ENCODE measurements around the gene SEL1L3. TPM values are rescaled to one million over a fixed set of nuclear protein-coding genes. Genes with fewer than 3 reads are reported as not detected.

The SEL1L3 gene
- total and polyA plus RNA-seq, 9 of the 15 experiments (the other 6 are each of a cell fraction or from before 2014, with no cell fraction given): 10.0 to 44.3 (median 21.6) TPM

DNA sequence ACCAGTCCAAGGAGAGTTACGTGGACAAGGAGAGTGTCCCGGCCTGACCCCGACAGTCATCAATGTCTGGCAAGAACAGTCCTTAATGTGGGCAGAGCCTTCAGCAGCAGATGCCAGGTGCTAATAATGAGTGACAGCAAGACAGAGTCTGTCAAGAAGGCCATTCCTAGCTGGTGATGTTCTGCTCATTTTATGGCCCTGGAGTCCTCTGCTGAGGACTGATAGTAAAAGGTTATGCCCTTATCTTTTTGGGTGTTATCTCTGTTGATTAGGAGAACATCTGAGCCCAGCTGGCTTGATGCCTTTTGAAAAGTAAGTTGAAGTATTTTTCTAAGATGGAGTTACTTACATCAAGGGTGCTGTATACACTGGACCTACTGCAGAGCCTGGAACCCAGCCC is 139.8 kb downstream of the SEL1L3 start (continued):
- TF ChIP-seq SAP30 (IDR thresholded peaks at IDR 0.05; ENCODE audit: borderline replicate concordance, insufficient read depth, low read depth, low read length, poor library complexity, severe bottlenecking) (no peak), SRSF3 (IDR thresholded peaks at IDR 0.05; ENCODE audit: insufficient read depth, low read length) (no peak), NR2F6 (CRISPR knock-in tag; IDR thresholded peaks at IDR 0.05) (no peak), DACH1 (IDR thresholded peaks at IDR 0.05; ENCODE audit: partially characterized antibody) (no peak), MXI1 (IDR thresholded peaks at IDR 0.05; ENCODE audit: low read depth, low read length) (no peak), STAT5B (CRISPR knock-in tag; IDR thresholded peaks at IDR 0.05) (no peak), CHCHD3 (CRISPR knock-in tag; IDR thresholded peaks at IDR 0.05) (no peak), FOS (IDR thresholded peaks at IDR 0.05; ENCODE audit: extremely low read depth, insufficient read length) (no peak), ETV1 (tag; conservative IDR thresholded peaks at IDR 0.05; ENCODE audit: low read depth) (no peak), RB1 (IDR thresholded peaks at IDR 0.05; ENCODE audit: low read depth) (no peak), PPARD (CRISPR knock-in tag; IDR thresholded peaks at IDR 0.05) (no peak), TEAD1 (CRISPR knock-in tag; IDR thresholded peaks at IDR 0.05) (peak in 1 of 2 experiments; percentile 82; a peak in 2 of 4 replicates), FOXJ2 (tag; IDR thresholded peaks at IDR 0.05) (0 out of 2 replicates have a peak, but pooled peaks have one; percentile 27), ZNF668 (CRISPR knock-in tag; IDR thresholded peaks at IDR 0.05) (no peak), KLF6 (CRISPR knock-in tag; IDR thresholded peaks at IDR 0.05; ENCODE audit: borderline replicate concordance) (peak; percentile 40; the same call in 1 of the 2 replicates), NR4A1 (CRISPR knock-in tag; IDR thresholded peaks at IDR 0.05) (no peak), NR4A1 (tag; IDR thresholded peaks at IDR 0.05) (no peak), TCF3 (CRISPR knock-in tag; IDR thresholded peaks at IDR 0.05) (peak; percentile 61), SMARCB1 (IDR thresholded peaks at IDR 0.05; ENCODE audit: insufficient read length, low read depth) (no peak), ARHGAP35 (IDR thresholded peaks at IDR 0.05; ENCODE audit: partially characterized antibody) (no peak), MTA2 (IDR thresholded peaks at IDR 0.05; ENCODE audit: low read depth) (peak; percentile 25; the same call in 1 of the 2 replicates), ELF4 (CRISPR knock-in tag; IDR thresholded peaks at IDR 0.05) (peak; percentile 13; the same call in 1 of the 2 replicates), MEF2D (tag; conservative IDR thresholded peaks at IDR 0.05; ENCODE audit: low read depth) (no peak)
- TF ChIP-seq, protein P1, sequence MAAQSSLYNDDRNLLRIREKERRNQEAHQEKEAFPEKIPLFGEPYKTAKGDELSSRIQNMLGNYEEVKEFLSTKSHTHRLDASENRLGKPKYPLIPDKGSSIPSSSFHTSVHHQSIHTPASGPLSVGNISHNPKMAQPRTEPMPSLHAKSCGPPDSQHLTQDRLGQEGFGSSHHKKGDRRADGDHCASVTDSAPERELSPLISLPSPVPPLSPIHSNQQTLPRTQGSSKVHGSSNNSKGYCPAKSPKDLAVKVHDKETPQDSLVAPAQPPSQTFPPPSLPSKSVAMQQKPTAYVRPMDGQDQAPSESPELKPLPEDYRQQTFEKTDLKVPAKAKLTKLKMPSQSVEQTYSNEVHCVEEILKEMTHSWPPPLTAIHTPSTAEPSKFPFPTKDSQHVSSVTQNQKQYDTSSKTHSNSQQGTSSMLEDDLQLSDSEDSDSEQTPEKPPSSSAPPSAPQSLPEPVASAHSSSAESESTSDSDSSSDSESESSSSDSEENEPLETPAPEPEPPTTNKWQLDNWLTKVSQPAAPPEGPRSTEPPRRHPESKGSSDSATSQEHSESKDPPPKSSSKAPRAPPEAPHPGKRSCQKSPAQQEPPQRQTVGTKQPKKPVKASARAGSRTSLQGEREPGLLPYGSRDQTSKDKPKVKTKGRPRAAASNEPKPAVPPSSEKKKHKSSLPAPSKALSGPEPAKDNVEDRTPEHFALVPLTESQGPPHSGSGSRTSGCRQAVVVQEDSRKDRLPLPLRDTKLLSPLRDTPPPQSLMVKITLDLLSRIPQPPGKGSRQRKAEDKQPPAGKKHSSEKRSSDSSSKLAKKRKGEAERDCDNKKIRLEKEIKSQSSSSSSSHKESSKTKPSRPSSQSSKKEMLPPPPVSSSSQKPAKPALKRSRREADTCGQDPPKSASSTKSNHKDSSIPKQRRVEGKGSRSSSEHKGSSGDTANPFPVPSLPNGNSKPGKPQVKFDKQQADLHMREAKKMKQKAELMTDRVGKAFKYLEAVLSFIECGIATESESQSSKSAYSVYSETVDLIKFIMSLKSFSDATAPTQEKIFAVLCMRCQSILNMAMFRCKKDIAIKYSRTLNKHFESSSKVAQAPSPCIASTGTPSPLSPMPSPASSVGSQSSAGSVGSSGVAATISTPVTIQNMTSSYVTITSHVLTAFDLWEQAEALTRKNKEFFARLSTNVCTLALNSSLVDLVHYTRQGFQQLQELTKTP (IDR thresholded peaks at IDR 0.05; ENCODE audit: low read depth in 1 of 2, partially characterized antibody in 2 of 2): no peak
- TF ChIP-seq, protein P2, sequence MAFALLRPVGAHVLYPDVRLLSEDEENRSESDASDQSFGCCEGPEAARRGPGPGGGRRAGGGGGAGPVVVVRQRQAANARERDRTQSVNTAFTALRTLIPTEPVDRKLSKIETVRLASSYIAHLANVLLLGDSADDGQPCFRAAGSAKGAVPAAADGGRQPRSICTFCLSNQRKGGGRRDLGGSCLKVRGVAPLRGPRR (CRISPR knock-in tag; IDR thresholded peaks at IDR 0.05): no peak
- TF ChIP-seq, protein P3, sequence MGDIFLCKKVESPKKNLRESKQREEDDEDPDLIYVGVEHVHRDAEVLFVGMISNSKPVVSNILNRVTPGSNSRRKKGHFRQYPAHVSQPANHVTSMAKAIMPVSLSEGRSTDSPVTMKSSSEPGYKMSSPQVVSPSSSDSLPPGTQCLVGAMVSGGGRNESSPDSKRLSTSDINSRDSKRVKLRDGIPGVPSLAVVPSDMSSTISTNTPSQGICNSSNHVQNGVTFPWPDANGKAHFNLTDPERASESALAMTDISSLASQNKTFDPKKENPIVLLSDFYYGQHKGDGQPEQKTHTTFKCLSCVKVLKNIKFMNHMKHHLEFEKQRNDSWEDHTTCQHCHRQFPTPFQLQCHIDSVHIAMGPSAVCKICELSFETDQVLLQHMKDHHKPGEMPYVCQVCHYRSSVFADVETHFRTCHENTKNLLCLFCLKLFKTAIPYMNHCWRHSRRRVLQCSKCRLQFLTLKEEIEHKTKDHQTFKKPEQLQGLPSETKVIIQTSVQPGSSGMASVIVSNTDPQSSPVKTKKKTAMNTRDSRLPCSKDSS (IDR thresholded peaks at IDR 0.05; ENCODE audit: low read depth, partially characterized antibody): no peak
